ENCODE measurements around the gene TDRD5. TPM values are rescaled to one million over a fixed set of nuclear protein-coding genes. Genes with fewer than 3 reads are reported as not detected.

TDRD5 gene
- 0.10 TPM for total RNA-seq

GRCh38 chr1:179591592-179592580 is at the start of gene TDRD5:
Gene TDRD5, plus strand, starts transcription at chr1:179591832. Its CDS starts 784 bp downstream, at chr1:179592616.
- Histone ChIP-seq H3K27me3 (ENCODE audit: insufficient read depth, low read length) (peaks cover 32% of the 10 kb centered on the region), H3K4me3 (ENCODE audit: low read length) (no peak within 1 kb of the TSS), H3K9me3 (ENCODE audit: low read depth, low read length) (no peaks in the 10 kb centered on the region), H3K4me1 (ENCODE audit: insufficient read depth, low read length) (no peaks in the 10 kb centered on the region)

DNA sequence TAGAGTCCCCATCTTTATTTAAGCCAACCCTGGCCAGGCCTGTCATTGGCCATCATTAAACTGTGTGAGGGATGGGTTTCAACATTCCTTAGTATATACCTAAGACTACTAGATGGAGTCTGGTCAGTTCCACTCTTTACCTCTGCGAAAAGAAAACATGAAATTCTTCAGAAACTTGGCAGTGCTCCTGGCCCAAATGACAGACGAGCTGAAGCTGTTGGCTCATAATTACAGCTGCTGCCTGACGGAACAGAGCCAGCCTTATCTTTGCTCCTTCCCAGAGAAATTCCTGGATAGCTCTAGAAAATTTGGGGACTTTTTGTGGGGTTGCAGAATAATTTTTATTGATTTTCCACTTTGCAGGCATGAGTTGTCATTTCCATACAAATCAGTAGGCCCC is 46.3 kb upstream of the TDRD5 start:
- H3K27me3 ChIP-seq (ENCODE audit: insufficient read depth, low read length) = no peaks in the 10 kb centered on the region
- H3K4me3 ChIP-seq (ENCODE audit: low read length) = no peak overlapping the region
- no peaks in the 10 kb centered on the region for H3K9me3 ChIP-seq (ENCODE audit: low read depth, low read length)
- H3K4me1 ChIP-seq (ENCODE audit: insufficient read depth, low read length) = no peaks in the 10 kb centered on the region

DNA sequence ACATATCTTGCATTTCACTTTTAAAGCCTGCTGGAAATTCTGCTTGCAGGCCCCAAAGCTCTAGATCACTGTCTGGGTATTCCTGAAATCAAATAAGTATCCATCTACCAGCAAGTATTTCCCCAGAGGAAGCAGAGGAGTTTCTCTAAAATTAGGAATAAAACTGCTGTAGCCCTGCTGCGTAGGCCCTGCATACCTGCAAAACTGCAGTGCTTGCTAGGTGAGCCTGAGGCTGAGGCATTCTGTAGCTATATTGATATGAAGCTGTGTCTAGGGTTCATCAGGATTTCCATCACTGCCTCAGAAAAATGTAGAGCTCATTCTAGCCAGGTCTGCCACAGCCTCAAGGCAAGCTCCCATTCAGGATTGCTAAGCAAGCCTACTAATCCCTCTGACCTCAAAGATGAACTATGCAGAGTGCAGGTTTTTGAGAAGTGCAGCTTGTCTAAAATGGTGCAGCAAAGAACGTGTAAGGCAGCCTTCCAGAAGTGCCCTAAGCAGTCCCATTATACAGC is 44.6 kb upstream of the TDRD5 start:
- no peaks in the 10 kb centered on the region for H3K9me3 ChIP-seq (ENCODE audit: low read depth, low read length)
- no peaks in the 10 kb centered on the region for H3K4me1 ChIP-seq (ENCODE audit: insufficient read depth, low read length)
- H3K27me3 ChIP-seq (ENCODE audit: insufficient read depth, low read length) = no peaks in the 10 kb centered on the region
- H3K4me3 ChIP-seq (ENCODE audit: low read length) = no peak overlapping the region

- Histone ChIP-seq H3K4me1 (ENCODE audit: insufficient read depth, low read length) (no peaks in the 10 kb centered on the region), H3K9me3 (ENCODE audit: low read depth, low read length) (no peaks in the 10 kb centered on the region), H3K27me3 (ENCODE audit: insufficient read depth, low read length) (no peaks in the 10 kb centered on the region), H3K4me3 (ENCODE audit: low read length) (no peak overlapping the region)
Observed at GRCh38 chr1:179548666-179549367, 42.8 kb upstream of the TDRD5 start.

GRCh38 chr1:179549368-179549700 is 42.3 kb upstream of the TDRD5 start:
- Histone ChIP-seq H3K27me3 (ENCODE audit: insufficient read depth, low read length) (no peaks in the 10 kb centered on the region), H3K4me1 (ENCODE audit: insufficient read depth, low read length) (no peaks in the 10 kb centered on the region), H3K9me3 (ENCODE audit: low read depth, low read length) (no peaks in the 10 kb centered on the region), H3K4me3 (ENCODE audit: low read length) (no peak overlapping the region)

DNA sequence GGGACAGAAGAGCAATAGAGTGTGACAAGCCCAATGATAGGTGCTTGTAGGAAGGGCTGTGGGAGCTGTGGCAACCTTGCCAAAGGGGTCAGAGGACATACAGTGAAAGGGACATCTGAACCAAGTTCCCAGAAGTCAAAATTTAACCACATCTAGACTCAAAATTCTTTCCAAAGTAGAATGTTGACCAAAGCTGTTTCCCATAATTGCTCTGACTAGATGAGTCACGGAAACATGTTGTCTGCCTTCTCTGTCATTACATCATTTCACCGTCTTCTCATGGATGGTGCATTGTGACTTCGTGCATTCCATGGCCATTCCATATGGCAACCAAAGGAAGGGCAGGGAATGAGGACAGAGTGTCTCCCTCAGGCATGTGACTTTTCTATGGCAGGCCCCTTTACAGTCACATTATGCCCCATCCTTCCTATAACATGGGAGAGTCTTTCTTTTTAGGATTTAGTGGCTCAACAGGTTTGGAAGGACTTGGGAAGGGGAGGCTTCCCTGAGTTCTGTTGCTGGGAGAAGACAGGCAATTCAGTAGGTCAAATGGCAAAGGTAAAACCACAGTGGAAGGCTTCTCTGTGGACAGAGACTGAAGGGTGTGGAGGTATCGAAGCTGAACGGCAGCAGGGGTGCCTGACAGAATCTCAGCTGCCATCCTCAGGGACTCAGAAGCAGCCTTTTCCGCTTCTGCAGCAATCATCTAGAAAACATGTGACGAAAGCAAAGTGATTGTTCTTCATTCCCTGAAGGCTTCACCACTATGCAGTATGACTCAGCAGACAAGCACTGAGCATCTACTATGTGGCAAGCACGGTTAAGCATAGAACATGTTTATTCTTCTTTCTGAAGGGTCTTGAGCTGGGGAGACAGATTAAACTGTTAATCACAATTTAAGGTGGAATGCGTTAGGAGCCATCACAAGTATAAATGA is 40.6 kb upstream of the TDRD5 start:
- H3K9me3 ChIP-seq (ENCODE audit: low read depth, low read length) = no peaks in the 10 kb centered on the region
- H3K4me3 ChIP-seq (ENCODE audit: low read length) = no peak overlapping the region
- no peaks in the 10 kb centered on the region for H3K27me3 ChIP-seq (ENCODE audit: insufficient read depth, low read length)
- no peaks in the 10 kb centered on the region for H3K4me1 ChIP-seq (ENCODE audit: insufficient read depth, low read length)

- Histone ChIP-seq H3K27me3 (ENCODE audit: insufficient read depth, low read length) (no peaks in the 10 kb centered on the region), H3K4me3 (ENCODE audit: low read length) (no peak overlapping the region), H3K4me1 (ENCODE audit: insufficient read depth, low read length) (no peaks in the 10 kb centered on the region), H3K9me3 (ENCODE audit: low read depth, low read length) (no peaks in the 10 kb centered on the region)
Observed at GRCh38 chr1:179554427-179554826, 37.2 kb upstream of the TDRD5 start.

GRCh38 chr1:179558078-179558477 is 33.6 kb upstream of the TDRD5 start:
- Histone ChIP-seq H3K9me3 (ENCODE audit: low read depth, low read length) (no peaks in the 10 kb centered on the region), H3K4me3 (ENCODE audit: low read length) (no peak overlapping the region), H3K4me1 (ENCODE audit: insufficient read depth, low read length) (no peaks in the 10 kb centered on the region), H3K27me3 (ENCODE audit: insufficient read depth, low read length) (no peaks in the 10 kb centered on the region)

- H3K4me3 ChIP-seq (ENCODE audit: low read length) = no peak within 1 kb of the TSS
- no peaks in the 10 kb centered on the region for H3K4me1 ChIP-seq (ENCODE audit: insufficient read depth, low read length)
- H3K9me3 ChIP-seq (ENCODE audit: low read depth, low read length) = no peaks in the 10 kb centered on the region
- peaks cover 50% of the 10 kb centered on the region for H3K27me3 ChIP-seq (ENCODE audit: insufficient read depth, low read length)
Observed at GRCh38 chr1:179575497-179576314, 15.9 kb upstream of the TDRD5 start, which contains the start of gene NPHS2. Gene NPHS2, minus strand, starts transcription at chr1:179575948. Its CDS starts 84 bp downstream, at chr1:179575864.

DNA sequence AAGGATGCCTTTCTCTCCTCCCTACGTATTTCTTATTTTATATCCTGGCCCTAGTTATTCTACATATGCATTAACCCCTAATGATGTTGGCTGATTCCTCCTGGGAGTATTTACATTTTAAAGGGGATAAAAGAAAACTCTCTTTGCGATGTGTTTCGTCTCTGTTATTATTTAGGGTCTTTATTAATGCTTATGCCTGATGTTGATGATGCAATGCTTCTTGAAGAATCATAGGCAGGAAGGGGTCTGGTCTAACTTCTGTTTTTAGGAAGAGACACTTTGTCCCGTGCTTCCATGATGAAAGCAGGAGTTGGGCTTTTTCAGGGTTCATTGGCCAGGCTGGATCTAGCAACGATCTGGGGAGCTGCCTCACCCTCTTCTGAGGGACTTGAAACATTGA is 15.1 kb upstream of the TDRD5 start:
- Histone ChIP-seq H3K4me1 (ENCODE audit: insufficient read depth, low read length) (no peaks in the 10 kb centered on the region), H3K9me3 (ENCODE audit: low read depth, low read length) (no peaks in the 10 kb centered on the region), H3K4me3 (ENCODE audit: low read length) (no peak overlapping the region), H3K27me3 (ENCODE audit: insufficient read depth, low read length) (peaks cover 50% of the 10 kb centered on the region)

DNA sequence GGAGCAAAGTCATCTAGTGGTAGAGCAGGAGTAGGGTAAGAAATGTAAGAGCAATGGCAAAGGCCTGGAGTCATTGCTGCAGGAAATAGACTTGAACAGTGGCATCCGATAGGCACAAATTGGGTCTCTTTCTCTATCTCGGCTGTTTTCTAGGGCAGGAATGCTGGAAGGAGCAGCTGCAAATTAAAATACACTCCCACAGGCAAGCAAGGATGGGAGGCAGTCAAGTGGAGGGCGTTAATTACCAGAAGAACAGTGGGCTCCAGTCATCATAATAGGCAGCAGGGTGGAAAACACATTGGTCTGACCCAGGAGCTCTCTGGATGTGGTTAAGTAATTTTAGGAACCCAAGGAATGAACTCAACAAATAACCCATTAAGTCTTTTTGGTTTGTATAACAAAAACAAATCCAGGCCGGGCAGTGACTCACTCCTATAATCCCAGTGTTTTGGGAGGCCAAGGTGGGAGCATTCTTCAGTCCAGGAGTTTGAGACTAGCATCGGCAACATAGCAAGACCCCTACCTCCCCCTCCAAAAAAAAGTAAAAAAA is 7.8 kb upstream of the TDRD5 start:
- Histone ChIP-seq H3K4me3 (ENCODE audit: low read length) (no peak overlapping the region), H3K4me1 (ENCODE audit: insufficient read depth, low read length) (no peaks in the 10 kb centered on the region), H3K27me3 (ENCODE audit: insufficient read depth, low read length) (peaks cover 27% of the 10 kb centered on the region), H3K9me3 (ENCODE audit: low read depth, low read length) (no peaks in the 10 kb centered on the region)

DNA sequence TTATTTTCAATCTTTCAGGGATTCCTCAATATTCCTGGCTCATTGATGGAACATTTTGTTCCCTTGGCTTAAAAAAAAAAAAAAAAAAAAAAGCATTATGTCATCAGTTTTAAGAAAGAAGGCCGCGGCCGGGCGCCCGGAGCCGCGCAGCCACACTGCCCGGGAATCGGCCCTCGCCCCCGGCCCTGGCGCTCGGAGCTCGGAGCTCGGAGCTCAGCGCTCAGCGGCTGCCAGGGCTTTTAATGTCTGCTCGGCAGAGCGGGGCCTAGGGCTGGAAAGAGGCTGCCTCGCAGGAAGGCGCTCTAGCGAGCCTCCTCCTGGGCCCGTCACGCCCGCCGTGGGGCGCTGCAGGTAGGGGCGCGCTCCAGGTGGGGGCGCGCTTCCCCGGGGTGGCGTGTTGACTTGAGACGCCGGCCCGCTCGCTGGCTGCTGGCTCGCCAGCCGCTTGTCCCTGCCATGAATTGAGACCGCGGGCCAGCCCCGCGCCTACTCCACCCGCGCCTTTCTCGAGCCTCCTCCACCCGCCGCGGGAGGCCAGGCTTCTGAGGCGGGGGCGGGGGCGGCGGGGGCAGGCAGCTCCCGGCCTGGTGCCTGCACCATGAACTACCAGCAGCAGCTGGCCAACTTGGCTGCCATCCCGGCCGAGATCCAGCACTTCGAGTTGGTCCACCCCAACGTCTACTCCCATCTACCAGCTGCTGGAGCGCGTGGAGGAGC is 5.4 kb upstream of the TDRD5 start:
- Histone ChIP-seq H3K9me3 (ENCODE audit: low read depth, low read length) (no peaks in the 10 kb centered on the region), H3K27me3 (ENCODE audit: insufficient read depth, low read length) (peaks cover 34% of the 10 kb centered on the region), H3K4me1 (ENCODE audit: insufficient read depth, low read length) (no peaks in the 10 kb centered on the region), H3K4me3 (ENCODE audit: low read length) (no peak overlapping the region)

DNA sequence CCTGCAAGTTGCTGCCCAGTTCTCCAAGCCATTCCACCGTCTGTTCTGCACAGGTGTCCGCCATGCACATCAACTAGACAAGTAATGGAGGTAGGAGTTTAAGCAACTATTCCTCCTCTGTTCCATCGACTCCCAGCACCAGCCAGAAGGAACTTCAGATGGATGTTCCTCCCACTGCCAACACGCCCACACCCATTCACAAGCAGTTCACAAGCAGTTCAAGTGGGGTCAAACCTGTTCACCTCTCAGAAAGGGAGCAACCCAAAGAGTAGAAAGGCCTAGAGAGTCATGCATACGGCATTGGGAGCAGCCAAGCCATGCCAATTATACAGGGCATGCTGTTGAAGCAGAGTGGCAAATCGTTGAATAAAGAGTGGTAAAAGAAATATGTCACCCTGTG is 4.3 kb upstream of the TDRD5 start:
- no peak overlapping the region for H3K4me3 ChIP-seq (ENCODE audit: low read length)
- H3K27me3 ChIP-seq (ENCODE audit: insufficient read depth, low read length) = peaks cover 41% of the 10 kb centered on the region
- H3K4me1 ChIP-seq (ENCODE audit: insufficient read depth, low read length) = no peaks in the 10 kb centered on the region
- no peaks in the 10 kb centered on the region for H3K9me3 ChIP-seq (ENCODE audit: low read depth, low read length)
